GM19043 (cell line): ENCODE measurements around the gene PCIF1.

Experiments used
- ATAC-seq: cut with Tn5 transposase; IDR thresholded peaks from one replicate; pipeline ENCODE4 v1.9.1; 2021; ENCODE audit warnings: low read depth; ENCODE audit not compliant: unreplicated experiment

The PCIF1 gene

DNA sequence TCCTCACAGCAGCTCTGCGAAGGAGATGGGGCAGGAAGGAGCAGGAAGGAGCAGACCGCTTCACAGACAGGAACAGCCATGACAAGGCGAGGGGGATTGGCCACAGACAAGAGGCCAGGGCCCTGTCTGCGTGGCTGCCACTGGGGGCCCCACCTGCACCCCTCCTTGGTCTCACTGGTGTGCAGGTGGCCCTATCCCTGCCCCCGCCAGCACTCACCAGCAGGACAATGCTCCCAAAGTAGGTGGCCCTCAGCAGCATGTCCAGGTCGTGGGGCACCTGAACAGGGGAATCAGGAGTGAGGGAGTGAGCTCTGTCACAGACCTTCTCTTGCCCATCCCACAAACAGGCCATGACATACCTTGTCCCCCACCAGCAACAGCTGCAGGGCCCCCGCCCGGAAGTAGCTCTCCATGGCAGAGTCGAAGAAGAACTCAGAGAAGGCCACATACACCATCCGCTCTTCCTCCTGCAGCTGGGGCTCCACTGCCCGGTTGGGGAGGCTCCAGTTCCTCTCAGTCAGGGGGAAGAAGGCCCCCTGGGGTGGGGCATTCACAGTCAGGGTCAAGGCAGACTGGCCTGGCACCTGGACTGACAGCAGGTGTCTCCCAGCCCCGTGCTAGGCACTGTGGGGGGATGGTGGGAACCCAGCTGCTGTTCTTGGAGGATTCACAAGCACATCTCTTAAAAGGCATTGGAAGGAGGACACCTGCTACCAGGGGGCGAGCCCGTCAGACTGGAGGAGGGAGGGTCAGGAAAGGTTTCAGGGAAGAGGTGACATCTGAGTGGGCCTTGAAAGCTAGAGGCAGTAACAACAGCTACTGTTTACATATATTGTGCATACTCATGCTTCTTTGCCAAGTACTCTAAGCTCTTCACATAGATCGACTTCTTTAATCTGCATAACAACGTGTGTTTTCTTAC lies 29.6 kb upstream of the PCIF1 start:
- no peak for ATAC-seq

DNA sequence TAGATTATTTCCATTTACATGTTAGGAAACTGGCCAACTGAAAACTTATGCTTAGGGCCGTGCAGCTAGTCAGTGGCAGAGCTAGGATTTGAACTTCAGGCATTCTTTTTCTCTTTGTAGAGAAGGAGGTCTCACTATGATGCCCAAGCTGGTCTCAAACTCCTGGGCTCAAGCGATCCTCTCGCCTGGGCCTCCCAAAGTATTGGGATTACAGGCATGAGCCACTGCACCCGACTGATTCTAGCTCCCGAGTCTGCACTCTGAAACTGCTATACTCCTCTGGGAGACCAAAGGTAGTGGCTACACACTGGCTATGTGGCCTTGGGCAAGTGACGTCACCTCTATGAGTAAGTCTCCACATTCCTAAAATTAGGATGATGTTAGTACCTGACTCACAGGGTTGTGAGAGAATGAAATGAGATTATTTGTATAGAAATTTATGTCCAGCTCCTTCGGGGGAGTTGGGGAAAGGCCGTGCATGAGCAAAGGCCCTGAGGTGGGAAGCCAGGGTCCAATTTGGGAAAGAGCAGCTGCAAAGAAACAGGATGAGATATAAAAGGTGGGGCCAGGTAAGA lies 28.9 kb upstream of the PCIF1 start:
- no peak for ATAC-seq

GRCh38 chr20:45907219-45907948 lies 27.1 kb upstream of the PCIF1 start:
- ATAC-seq: no peak

GRCh38 chr20:45908084-45908483 lies 26.4 kb upstream of the PCIF1 start:
- no peak for ATAC-seq

- ATAC-seq: no peak
Measured at GRCh38 chr20:45909336-45909808, 25.1 kb upstream of the PCIF1 start.

GRCh38 chr20:45909817-45910669 lies 24.4 kb upstream of the PCIF1 start:
- ATAC-seq: no peak

DNA sequence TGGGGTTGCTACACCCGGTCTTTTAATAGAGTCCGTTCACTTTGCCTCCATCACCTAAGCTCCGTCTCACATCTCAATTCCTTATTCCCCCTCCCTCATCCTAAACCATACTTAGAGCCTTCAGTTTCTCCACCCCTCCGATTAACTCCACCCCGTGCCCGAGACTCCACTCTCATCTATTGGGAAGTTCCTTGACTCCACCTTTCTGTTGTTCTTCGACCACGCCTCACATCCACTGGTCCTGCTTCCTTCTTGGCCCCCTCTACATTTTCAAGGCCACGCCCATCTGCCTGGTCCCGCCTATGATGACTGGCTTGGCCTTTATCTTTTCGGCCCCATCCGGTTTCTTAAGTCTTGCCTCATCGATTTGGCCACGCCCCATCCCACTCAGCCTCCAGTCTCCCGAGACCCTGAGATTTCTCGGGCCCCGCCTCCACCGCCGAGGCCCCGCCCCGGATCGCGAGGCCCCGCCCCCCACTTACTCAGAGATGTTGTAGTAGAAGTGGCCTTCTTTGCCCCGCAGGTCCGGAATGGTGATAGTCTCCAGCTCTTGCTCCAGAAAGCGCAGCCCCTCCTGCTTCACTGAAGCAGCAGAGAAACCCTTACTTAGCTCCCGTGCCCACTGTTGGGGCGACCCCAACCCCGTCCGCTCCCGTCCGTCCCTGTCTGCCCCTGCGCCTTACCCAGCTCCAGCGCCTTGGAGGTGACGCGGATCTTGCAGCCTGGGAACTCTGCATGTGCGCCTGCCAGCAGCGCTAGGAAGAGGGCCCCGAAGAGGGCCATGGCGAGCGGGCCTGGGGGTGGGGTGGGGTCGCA lies 23.6 kb upstream of the PCIF1 start:
- peak; percentile 91 for ATAC-seq

- ATAC-seq: no peak
Measured at GRCh38 chr20:45911486-45912343, 22.8 kb upstream of the PCIF1 start, which contains the start of gene PLTP. PLTP (minus strand) TSS chr20:45912155; CDS start chr20:45911452, 703 bp downstream.

- ATAC-seq: no peak
Measured at GRCh38 chr20:45912344-45912682, 22.2 kb upstream of the PCIF1 start.

DNA sequence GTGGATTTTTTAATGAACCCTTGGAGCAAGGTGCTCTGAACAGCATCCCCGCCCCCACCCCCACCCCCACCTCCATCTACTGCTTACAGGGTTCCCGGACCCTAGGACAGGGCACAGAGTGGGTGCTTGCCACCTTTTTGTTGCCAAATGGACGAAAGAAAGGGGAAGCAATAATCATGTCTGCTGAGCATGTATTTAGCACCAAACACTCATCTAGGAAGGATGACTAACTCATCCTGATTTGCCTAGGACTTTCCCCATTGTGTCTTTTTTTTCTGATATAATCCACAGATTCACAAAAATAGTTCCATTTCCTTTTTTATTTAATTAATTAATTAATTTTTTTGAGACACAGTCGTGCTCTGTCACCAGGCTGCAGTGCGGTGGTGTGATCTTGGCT lies 21.4 kb upstream of the PCIF1 start:
- ATAC-seq: no peak

DNA sequence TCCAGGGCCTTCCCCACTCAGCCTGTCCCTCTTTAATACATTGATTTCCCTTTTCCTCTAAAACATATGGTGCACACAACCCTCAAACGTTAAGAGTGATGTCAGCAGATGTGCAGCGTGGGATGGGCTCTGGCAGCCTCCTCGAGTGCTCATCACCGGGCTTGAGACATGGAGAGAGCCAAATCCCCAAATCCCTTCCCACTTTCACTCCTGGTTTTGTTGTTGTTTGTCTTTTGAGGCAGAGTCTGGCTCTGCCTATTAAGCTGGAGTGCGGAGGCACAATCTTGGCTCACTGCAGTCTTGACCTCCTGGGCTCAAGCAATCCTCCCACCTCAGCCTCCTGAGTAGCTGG lies 16.7 kb upstream of the PCIF1 start:
- ATAC-seq: no peak

GRCh38 chr20:45918182-45918737 lies 16.2 kb upstream of the PCIF1 start:
- no peak for ATAC-seq

DNA sequence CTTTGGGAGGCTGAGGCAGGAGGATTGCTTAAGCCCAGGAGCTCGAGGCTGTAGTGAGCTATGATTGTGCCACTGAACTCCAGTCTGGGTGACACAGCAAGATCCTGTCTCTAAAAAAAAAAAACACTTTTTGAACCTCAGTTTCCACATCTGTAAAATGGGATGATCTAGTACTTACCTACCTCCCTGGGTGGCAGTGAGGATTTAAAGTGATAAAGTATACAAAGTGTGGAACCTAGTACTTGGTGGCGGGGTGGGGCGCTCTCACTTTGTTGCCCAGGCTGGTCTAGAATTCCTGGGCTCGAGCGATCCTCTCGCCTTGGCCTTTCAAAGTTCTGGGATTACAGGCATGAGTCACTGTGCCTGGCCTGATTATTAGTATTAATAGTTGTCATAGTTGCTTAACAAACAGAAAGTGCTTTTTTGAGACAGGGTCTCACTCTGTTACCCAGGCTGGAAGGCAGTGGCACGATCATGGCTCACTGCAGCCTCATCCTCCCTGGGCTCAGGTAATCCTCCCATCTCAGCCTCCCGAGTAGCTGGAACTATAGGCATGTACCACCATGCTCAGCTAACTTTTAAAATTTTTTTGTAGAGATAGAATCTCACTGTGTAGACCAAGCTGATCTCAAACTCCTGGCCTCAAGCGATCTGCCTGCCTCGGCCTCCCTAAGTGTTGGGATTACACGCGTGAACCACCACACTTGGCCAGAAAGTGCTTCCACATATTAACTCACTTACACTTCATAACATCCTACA lies 15.5 kb upstream of the PCIF1 start:
- ATAC-seq: no peak

DNA sequence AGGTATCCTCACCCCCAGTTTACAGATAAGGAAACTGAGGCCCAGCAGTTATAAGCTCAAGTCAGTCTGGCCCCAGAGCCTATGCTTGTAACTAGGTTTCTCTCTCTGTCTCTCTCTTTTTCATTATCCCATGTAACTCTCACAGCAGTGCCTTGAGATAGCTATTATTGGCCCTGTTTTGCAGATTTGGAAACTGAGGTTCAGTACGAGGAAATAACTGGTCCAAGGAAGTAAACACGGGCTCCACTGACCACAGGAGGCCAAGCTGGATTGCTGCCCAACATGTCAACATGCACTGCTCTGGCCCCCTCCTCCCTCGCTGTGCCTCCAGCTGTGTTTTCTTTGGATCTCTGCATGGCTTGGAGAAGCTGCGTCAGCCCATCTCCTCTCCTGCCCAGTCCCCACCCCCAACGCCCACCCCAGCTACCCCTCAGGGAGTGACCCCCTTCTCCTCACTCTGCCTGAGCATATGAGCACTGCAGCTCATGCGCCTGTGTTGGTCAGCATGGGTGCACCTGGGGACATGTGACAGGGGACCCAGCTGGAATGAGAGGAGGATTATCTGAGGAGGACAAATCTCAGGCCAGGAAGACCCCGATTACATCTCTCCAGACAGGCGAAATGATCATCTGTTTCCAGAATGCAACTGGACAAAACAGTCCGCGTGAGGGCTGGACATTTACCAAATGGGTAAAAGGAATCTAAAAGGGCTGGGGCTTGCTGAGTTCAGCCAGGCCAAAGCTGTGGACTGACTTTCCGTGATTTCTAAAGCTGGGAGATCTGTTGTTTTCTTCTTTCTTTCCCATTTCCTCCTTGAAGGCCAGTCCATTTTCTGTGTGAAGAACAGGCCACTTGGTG lies 14.7 kb upstream of the PCIF1 start:
- no peak for ATAC-seq

- no peak for ATAC-seq
Measured at GRCh38 chr20:45920462-45921336, 13.8 kb upstream of the PCIF1 start.
